HG02759 (cell line): ENCODE data around the gene GPC5.
"Not testable (repeated sequence)": the region's sequence is repeated elsewhere in the genome, so short reads cannot be mapped to it uniquely, and the experiment has no call there.

Source experiments
- ATAC-seq: cut with Tn5 transposase; IDR thresholded peaks from one replicate; pipeline ENCODE4 v1.9.1; 2021; ENCODE audit warnings: mild to moderate bottlenecking, moderate library complexity; ENCODE audit not compliant: unreplicated experiment

GPC5 gene

GRCh38 chr13:92224052-92224821 lies 825.8 kb downstream of the GPC5 start:
- no peak for ATAC-seq

GRCh38 chr13:92224825-92225224 lies 826.4 kb downstream of the GPC5 start:
- ATAC-seq = no peak

DNA sequence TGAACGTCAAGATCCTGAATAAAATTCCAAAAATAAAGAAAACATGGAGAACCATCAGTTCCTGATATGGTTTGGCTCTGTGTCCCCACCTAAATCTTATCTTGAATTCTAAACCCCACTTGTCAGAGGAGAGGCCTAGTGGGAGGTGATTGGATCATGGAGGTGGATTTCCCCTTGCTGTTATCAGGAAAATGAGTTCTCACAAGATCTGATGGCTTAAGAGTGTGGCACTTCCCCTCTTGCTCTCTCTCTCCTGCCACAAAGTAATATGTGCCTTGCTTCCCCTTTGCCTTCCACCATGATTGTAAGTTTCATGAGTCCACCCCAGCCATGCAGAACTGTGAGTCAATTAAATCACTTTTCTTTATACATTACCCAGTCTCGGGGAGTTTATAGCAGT lies 827.4 kb downstream of the GPC5 start:
- no peak for ATAC-seq

DNA sequence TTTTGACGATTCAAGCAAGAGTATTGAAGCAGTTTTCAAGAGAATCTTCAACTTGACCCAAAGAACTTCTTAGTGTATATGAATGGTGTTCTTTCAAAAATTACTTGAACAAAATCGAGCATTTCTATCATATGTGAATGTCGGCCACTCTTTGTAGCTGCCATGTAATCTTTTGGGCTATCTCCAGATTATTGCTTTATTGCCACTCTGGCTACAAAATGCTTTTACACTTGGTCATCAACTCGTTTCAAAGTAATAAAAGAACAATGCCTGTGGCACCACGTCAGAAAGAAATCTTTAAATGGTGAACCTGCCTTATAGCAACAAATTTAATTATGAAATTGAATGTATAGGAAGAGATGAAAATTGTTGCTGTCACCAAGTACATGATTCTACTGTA lies 834.5 kb downstream of the GPC5 start:
- ATAC-seq = no peak

GRCh38 chr13:92251671-92252210 lies 853.3 kb downstream of the GPC5 start:
- ATAC-seq = no peak

DNA sequence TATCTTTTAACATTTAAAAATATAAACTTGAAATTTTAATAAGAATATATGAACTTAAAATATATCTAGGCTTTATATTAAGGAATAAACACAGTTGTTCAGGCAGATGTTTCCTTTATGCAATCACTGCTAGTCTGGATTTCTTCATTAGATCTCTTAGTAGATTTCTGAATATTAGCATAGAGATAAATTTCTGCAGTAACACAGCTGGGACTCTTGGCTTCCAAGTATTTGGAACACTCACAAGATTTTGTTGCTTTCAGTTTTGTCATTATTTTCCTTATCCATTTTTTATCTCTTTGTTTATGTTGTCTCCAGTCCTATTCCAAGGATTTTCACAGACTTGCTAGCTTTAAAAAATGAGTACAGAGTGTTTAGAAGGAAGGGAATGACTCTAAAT lies 857.1 kb downstream of the GPC5 start:
- ATAC-seq = no peak

DNA sequence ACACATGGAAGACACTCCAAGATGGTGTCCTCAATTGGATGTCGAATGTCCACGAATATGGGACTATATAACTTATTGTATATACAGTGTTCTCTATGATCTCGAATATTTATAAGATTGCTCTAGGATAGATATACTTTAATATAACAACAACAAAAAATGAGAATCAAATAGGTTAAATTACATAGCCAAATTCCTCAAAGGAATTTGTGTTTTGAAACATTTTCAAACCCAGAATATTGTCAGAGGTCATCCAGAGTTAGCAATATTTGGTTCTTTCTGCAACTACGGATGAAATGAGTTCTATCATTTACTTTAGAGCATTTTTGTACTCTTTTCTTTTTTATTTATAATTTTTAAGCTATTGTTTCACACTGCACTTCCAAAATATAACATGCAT lies 857.8 kb downstream of the GPC5 start:
- ATAC-seq = no peak

DNA sequence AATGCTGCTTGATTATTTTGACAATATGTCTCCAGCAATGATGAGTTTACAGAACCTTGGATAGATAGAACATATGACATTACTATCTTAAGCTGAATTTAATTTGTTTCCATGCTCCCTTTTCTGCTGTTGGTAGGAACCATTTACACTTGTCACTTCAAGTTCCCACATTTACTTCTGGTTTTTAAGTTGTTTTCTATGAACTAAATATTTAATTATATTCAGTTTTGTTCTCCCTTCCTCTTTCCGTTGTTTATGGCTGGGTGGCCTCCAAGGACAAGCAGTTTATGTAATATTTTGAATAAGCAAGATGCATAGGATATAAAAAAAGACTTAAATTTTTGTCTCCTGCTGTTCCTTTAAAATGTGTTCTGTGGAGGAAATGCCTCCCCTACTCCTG lies 860.6 kb downstream of the GPC5 start:
- ATAC-seq = no peak

GRCh38 chr13:92259523-92259922 lies 861.1 kb downstream of the GPC5 start:
- ATAC-seq = no peak

GRCh38 chr13:92260363-92260762 lies 861.9 kb downstream of the GPC5 start:
- no peak for ATAC-seq

- ATAC-seq = no peak
Observed at GRCh38 chr13:92262100-92262788, 863.8 kb downstream of the GPC5 start.

DNA sequence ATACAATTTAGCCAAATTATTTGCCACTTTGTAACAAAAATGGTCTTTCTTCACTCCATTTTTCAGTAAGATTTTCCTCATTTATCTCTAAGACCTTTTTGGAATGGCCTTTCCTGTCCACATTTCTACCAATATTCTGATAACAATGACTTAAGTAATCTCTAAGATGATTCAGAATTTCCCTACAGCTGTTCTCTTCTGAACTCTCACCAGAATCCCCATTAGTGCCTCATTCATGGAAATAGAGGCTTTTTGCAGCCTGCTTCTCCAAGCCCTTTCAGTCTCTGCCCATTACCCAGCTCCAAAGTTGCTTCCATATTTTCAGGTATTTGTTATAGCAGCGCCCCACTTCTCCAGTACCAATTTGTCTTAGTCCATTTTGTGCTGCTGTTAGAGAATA lies 867.0 kb downstream of the GPC5 start:
- ATAC-seq = no peak

DNA sequence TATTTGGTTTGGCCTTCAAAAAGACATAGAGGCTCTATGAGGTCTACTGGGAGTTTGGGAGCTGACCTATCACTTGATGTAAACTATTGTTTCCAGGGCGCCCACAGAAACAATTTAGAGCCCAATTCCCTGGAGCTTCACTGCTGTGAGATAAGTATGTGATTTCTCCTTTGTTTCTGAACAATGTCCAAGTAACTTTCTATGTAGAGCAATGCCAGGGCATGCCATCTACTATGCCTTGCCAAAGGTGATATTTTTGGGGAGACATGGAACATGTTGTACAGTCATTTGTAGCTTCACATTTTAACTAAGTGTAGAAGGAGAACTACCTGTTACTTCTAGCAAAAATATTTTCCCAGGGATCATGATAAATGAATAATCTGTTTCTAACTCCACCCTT lies 872.6 kb downstream of the GPC5 start:
- no peak for ATAC-seq

GRCh38 chr13:92272177-92272576 lies 873.8 kb downstream of the GPC5 start:
- no peak for ATAC-seq

GRCh38 chr13:92280986-92281385 lies 882.6 kb downstream of the GPC5 start:
- ATAC-seq = not testable (repeated sequence)

GRCh38 chr13:92290718-92291307 lies 892.4 kb downstream of the GPC5 start:
- ATAC-seq = not testable (repeated sequence)

DNA sequence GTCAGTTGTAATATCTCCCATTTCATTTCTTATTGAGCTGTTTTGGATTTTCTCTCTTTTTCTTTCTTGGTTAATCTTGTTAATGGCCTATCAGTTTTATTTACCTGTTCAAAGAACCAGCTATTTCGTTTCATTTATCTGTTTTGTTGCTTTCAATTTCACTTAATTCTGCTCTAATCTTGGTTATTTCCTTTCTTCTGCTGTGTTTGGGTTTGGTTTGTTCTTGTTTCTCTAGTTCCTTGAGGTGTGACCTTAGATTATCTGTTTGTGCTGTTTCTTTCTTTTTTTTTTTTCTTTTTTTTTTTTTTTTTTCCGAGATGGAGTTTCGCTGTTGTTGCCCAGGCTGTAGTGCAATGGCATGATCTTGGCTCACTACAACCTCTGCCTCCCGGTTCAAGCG lies 896.1 kb downstream of the GPC5 start:
- ATAC-seq = not testable (repeated sequence)

GRCh38 chr13:92296154-92296671 lies 897.8 kb downstream of the GPC5 start:
- ATAC-seq = not testable (repeated sequence)

DNA sequence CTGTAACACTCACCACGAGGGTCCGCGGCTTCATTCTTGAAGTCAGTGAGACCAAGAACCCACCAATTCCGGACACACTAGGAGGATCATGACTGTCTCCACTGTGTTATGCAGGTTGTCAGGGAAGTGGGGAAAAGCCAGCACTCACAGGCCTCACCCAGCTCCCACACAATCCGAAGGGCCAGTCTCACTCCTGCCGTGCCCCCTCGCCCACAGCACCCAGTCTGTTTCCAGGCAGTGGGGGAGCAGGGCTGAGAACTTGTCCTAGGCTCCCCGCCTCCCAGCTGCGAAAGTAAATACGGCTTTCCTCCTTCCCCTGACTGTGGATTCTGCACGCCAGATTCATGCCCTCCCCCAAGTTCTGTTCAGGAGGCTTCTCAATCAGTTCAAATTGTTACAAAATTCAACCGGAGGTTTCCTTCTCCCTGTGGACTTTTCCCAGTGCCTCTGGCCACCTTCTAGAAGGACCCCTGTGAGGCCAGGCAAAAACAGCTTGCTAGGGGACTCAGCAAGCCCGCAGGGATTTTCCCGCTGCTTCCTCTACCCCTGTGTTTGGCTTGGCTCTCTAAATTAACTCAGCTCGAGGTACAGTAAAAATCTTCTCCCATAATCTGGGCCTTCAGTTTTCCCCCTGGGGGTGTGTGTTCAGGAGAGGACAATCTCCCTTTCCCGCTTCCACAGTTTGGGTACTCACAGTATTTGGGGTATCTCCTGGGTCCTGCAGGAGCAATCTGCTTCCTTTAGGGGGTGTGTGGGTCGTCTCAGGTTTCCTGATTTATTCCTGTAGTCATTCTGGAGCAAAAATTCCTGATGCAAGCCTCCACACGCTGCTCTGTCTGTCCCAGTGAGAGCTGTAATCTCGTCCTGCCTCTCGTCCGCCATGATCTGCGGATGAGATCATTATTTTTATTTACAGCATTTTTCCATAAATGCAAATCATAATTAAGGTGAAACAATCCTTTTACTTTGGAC lies 899.8 kb downstream of the GPC5 start:
- no peak for ATAC-seq

GRCh38 chr13:92300651-92301050 lies 902.2 kb downstream of the GPC5 start:
- no peak for ATAC-seq
